SK-N-SH (cell line): Measurements from ENCODE around the gene TRIM27. TPM values are rescaled to one million over a fixed set of nuclear protein-coding genes. Genes with fewer than 3 reads are reported as not detected.

Source experiments
- CTCF ChIA-PET: fragments of 300-600, 350-600 bp; formaldehyde crosslinking; extraction: SDS; loops from one replicate; lab custom pipeline; 2021; lab: Yijun Ruan, JAX
- POLR2A ChIA-PET: fragments of 350-600 bp; sonication (Branson Sonifier 250); formaldehyde crosslinking; extraction: SDS; loops from one replicate; lab custom pipeline; 2020; ENCODE audit warnings: antibody characterized with exemption, inconsistent platforms; lab: Yijun Ruan, JAX
- DNase-seq: peaks from one replicate; pipeline ENCODE4 v3.0.0; 2012
- H2AFZ ChIP-seq: fragments of 200-600 bp; sonication (generic); 2 replicates; pipeline ENCODE4 v1.8.1; 2016; ENCODE audit warnings: antibody characterized with exemption, mild to moderate bottlenecking, low read depth
- H3F3A ChIP-seq: fragments of 200-600 bp; sonication (generic); replicated peaks from 2 replicates; pipeline ENCODE3; 2016; ENCODE audit warnings: antibody characterized with exemption, mild to moderate bottlenecking; ENCODE audit not compliant: insufficient read depth
- H3K27ac ChIP-seq, 2 experiments: fragments of 200-500 bp in 1 of 2; fragments of 200-600 bp in 1 of 2; sonication (Bioruptor generic) in 1 of 2; sonication (generic), shearing (Covaris generic) in 1 of 2; 2 replicates each; pipeline versions ENCODE4 v1.5.1 to v1.6.1; 2014 to 2016; ENCODE audit warnings: low read depth in 2 of 2, inconsistent platforms in 1 of 2, low read length in 1 of 2, mild to moderate bottlenecking in 1 of 2, mixed read lengths in 1 of 2
- H3K27me3 ChIP-seq: fragments of 200-600 bp; sonication (generic), shearing (Covaris generic); 2 replicates; pipeline ENCODE4 v1.6.1; 2016; ENCODE audit warnings: mixed run types; ENCODE audit not compliant: insufficient read depth
- H3K36me3 ChIP-seq, 2 experiments: fragments of 200-500 bp in 1 of 2; fragments of 200-600 bp in 1 of 2; sonication (Bioruptor generic) in 1 of 2; sonication (generic) in 1 of 2; replicated peaks in 1 of 2; 2 replicates each; pipeline versions ENCODE3 to v1.5.1; 2014 to 2016; ENCODE audit warnings: low read length in 1 of 2, mild to moderate bottlenecking in 1 of 2; ENCODE audit not compliant: insufficient read depth in 2 of 2, control insufficient read depth in 1 of 2
- H3K4me1 ChIP-seq, 2 experiments: fragments of 200-500 bp in 1 of 2; fragments of 200-600 bp in 1 of 2; sonication (Bioruptor generic) in 1 of 2; sonication (generic), shearing (Covaris generic) in 1 of 2; 2 replicates each; pipeline versions ENCODE4 v1.5.1 to v1.6.1; 2014 to 2016; ENCODE audit warnings: low read depth in 1 of 2, low read length in 1 of 2, mixed run types in 1 of 2; ENCODE audit not compliant: insufficient read depth in 2 of 2, control insufficient read depth in 1 of 2
- H3K4me2 ChIP-seq: fragments of 200-600 bp; sonication (generic), shearing (Covaris generic); 2 replicates; pipeline ENCODE4 v1.6.1; 2017; ENCODE audit warnings: mixed run types
- H3K4me3 ChIP-seq, 2 experiments: fragments of 200-500 bp in 1 of 2; fragments of 200-600 bp in 1 of 2; sonication (Bioruptor generic) in 1 of 2; sonication (generic), shearing (Covaris generic) in 1 of 2; 2 replicates each; pipeline versions ENCODE4 v1.5.1 to v1.8.1; 2014 to 2016; ENCODE audit warnings: low read depth in 2 of 2, inconsistent platforms in 1 of 2, low read length in 1 of 2, mild to moderate bottlenecking in 1 of 2, mixed read lengths in 1 of 2, moderate library complexity in 1 of 2
- H3K79me2 ChIP-seq: fragments of 200-600 bp; sonication (generic); 2 replicates; pipeline ENCODE4 v1.8.1; 2017; ENCODE audit warnings: mild to moderate bottlenecking; ENCODE audit not compliant: insufficient read depth
- H3K9ac ChIP-seq: fragments of 200-600 bp; sonication (generic); 2 replicates; pipeline ENCODE4 v1.6.1; 2017; ENCODE audit warnings: mixed run types
- H3K9me2 ChIP-seq: fragments of 200-600 bp; sonication (generic); 2 replicates; pipeline ENCODE4 v1.6.1; 2017; ENCODE audit warnings: mixed run types
- H3K9me3 ChIP-seq: fragments of 200-600 bp; sonication (generic); 2 replicates; pipeline ENCODE4 v1.6.1; 2017; ENCODE audit warnings: mixed run types, mild to moderate bottlenecking, moderate library complexity
- H4K20me1 ChIP-seq: fragments of 200-600 bp; sonication (generic); 2 replicates; pipeline ENCODE4 v1.6.1; 2017; ENCODE audit warnings: mild to moderate bottlenecking, mixed run types; ENCODE audit not compliant: insufficient read depth
- CHD2 ChIP-seq: fragments of 150-350 bp; IDR thresholded peaks from 2 replicates; pipeline ENCODE4 v1.6.1; 2018; ENCODE audit warnings: low read length; ENCODE audit not compliant: partially characterized antibody
- ELF1 ChIP-seq: IDR thresholded peaks from 2 replicates; pipeline ENCODE4 v1.4.0; 2012
- EP300 ChIP-seq, 2 experiments: IDR thresholded peaks; 2 replicates each; pipeline versions ENCODE4 v1.4.0 to v1.6.1; 2012; ENCODE audit warnings: borderline replicate concordance in 1 of 2, low read depth in 1 of 2, low read length in 1 of 2
- EZH2phosphoT487 ChIP-seq: fragments of 200-600 bp; sonication (generic); IDR thresholded peaks from 2 replicates; pipeline ENCODE4 v1.6.1; 2017; ENCODE audit warnings: low read depth, mixed run types, mild to moderate bottlenecking, antibody characterized with exemption, moderate library complexity, borderline replicate concordance
- FOSL2 ChIP-seq: IDR thresholded peaks from 2 replicates; pipeline ENCODE4 v1.4.0; 2012; ENCODE audit warnings: low read depth, mild to moderate bottlenecking, moderate library complexity, borderline replicate concordance
- FOXJ3 ChIP-seq: sonication (generic); formaldehyde crosslinking; IDR thresholded peaks from 2 replicates; pipeline ENCODE4 v1.5.1; 2020; ENCODE audit warnings: mild to moderate bottlenecking, missing genetic modification reagents
- FOXM1 ChIP-seq: IDR thresholded peaks from 2 replicates; pipeline ENCODE4 v1.4.0; 2012; ENCODE audit warnings: low read depth, mild to moderate bottlenecking
- GATA2 ChIP-seq: sonication (generic); formaldehyde crosslinking; IDR thresholded peaks from 2 replicates; pipeline ENCODE4 v1.5.0; 2020; ENCODE audit warnings: mild to moderate bottlenecking, missing genetic modification reagents
- IRF3 ChIP-seq: fragments of 150-350 bp; IDR thresholded peaks from 2 replicates; pipeline ENCODE4 v1.6.1; 2016; ENCODE audit warnings: mild to moderate bottlenecking, low read depth, low read length
- JUND ChIP-seq: IDR thresholded peaks from 2 replicates; pipeline ENCODE4 v1.4.0; 2012
- MAX ChIP-seq: IDR thresholded peaks from 2 replicates; pipeline ENCODE4 v1.4.0; 2012; ENCODE audit warnings: low read depth
- MXI1 ChIP-seq: IDR thresholded peaks from 2 replicates; pipeline ENCODE4 v1.6.1; 2012; ENCODE audit warnings: mild to moderate bottlenecking, low read depth, low read length, improper control_type of control experiment
- NRF1 ChIP-seq: IDR thresholded peaks from 2 replicates; pipeline ENCODE4 v1.6.1; 2012; ENCODE audit warnings: low read depth, mild to moderate bottlenecking, low read length
- PBX3 ChIP-seq: IDR thresholded peaks from 2 replicates; pipeline ENCODE4; 2012
- RCOR1 ChIP-seq: fragments of 150-350 bp; IDR thresholded peaks from 2 replicates; pipeline ENCODE4 v1.6.1; 2017; ENCODE audit warnings: antibody characterized with exemption, low read length
- RFX5 ChIP-seq: IDR thresholded peaks from 2 replicates; pipeline ENCODE4 v1.6.1; 2012; ENCODE audit warnings: mild to moderate bottlenecking, improper control_type of control experiment, low read length
- RXRA ChIP-seq: IDR thresholded peaks from 2 replicates; pipeline ENCODE4 v1.4.0; 2012; ENCODE audit warnings: low read depth, mild to moderate bottlenecking, borderline replicate concordance
- TCF12 ChIP-seq: IDR thresholded peaks from 2 replicates; pipeline ENCODE4 v1.4.0; 2012
- TEAD4 ChIP-seq: IDR thresholded peaks from 2 replicates; pipeline ENCODE4 v1.4.0; 2012; ENCODE audit warnings: mild to moderate bottlenecking, borderline replicate concordance; ENCODE audit not compliant: insufficient read depth
- ZBTB33 ChIP-seq: IDR thresholded peaks from 2 replicates; pipeline ENCODE4 v1.4.0; 2012; ENCODE audit warnings: low read depth, borderline replicate concordance
- WGBS: methylation state at CpG from one replicate; pipeline ENCODE4 v1.1.6; 2017; ENCODE audit warnings: low lambda C conversion rate; 5-methylcytosine and 5-hydroxymethylcytosine counted together
- polyA plus RNA-seq, 3 experiments: library from polyadenylated mRNA; depleted of rRNA; stranded (reverse); fragments of >200 nt; gene quantifications; 2 replicates each; pipeline ENCODE4 v1.2.3, GENCODE V29; 2012

The TRIM27 gene
- polyA plus RNA-seq, 1 of the 3 experiments (the other 2 are of a cell fraction) = 43.8 TPM

- POLR2A ChIA-PET = no interaction called here
- Histone ChIP-seq H3K4me1 (no peaks in the 10 kb centered on the region), H3K9me2 (no peaks in the 10 kb centered on the region), H4K20me1 (no peaks in the 10 kb centered on the region), H3F3A (no peaks in the 10 kb centered on the region), H3K27ac (no peak overlapping the region), H3K4me2 (no peak overlapping the region), H3K9me3 (no peaks in the 10 kb centered on the region), H3K4me3 (no peak overlapping the region), H3K9ac (no peak overlapping the region), H2AFZ (no peak overlapping the region), H3K36me3 (no peaks in the 10 kb centered on the region), H3K79me2 (no peaks in the 10 kb centered on the region), H3K27me3 (no peaks in the 10 kb centered on the region)
- WGBS = 9% methylated on average over 4 of the region's 4 CpGs
- TF ChIP-seq ELF1 (no peak), MAX (no peak), FOSL2 (no peak), RXRA (no peak), RFX5 (no peak), MXI1 (no peak), FOXJ3 (CRISPR knock-in tag) (no peak), ZBTB33 (no peak), TCF12 (no peak)
- no peak for DNase-seq
- CTCF ChIA-PET = interaction anchor here (2.8 kb wide), 1 partner anchor 12 kb away, joined by 10 read pairs; no protein-coding TSS in a partner anchor
Observed at GRCh38 chr6:28968476-28968875, 44.7 kb upstream of the TRIM27 start.

GRCh38 chr6:28965706-28966105, 41.9 kb upstream of the TRIM27 start:
- Histone ChIP-seq H3K9me3 (no peaks in the 10 kb centered on the region), H3K79me2 (no peaks in the 10 kb centered on the region), H3K36me3 (no peaks in the 10 kb centered on the region), H3K4me1 (no peaks in the 10 kb centered on the region), H4K20me1 (no peaks in the 10 kb centered on the region), H3K4me2 (no peak overlapping the region), H2AFZ (no peak overlapping the region), H3K4me3 (no peak overlapping the region), H3F3A (no peaks in the 10 kb centered on the region), H3K27me3 (no peaks in the 10 kb centered on the region), H3K9ac (no peak overlapping the region), H3K27ac (no peak overlapping the region), H3K9me2 (no peaks in the 10 kb centered on the region)
- ChIA-PET CTCF (no interaction called here), POLR2A (no interaction called here)
- WGBS = 46% methylated on average over 2 of the region's 2 CpGs
- DNase-seq = no peak
- TF ChIP-seq PBX3 = no peak
- no peak for TF ChIP-seq MAX
- no peak for TF ChIP-seq MXI1
- no peak for TF ChIP-seq IRF3
- TF ChIP-seq NRF1 = no peak
- TF ChIP-seq CHD2 = no peak
- TF ChIP-seq EP300 (IDR thresholded peaks at IDR 0.05; ENCODE audit: borderline replicate concordance in 1 of 2, low read depth in 1 of 2, low read length in 1 of 2) = no peak
- no peak for TF ChIP-seq FOXM1
- TF ChIP-seq FOXJ3 (CRISPR knock-in tag) = no peak
- TF ChIP-seq RXRA = no peak
- no peak for TF ChIP-seq EZH2phosphoT487
- TF ChIP-seq TEAD4 = no peak
- TF ChIP-seq ZBTB33 = no peak
- no peak for TF ChIP-seq RCOR1
- no peak for TF ChIP-seq JUND
- no peak for TF ChIP-seq GATA2 (CRISPR knock-in tag)
